Measurements from ENCODE around the gene TANGO6.

GRCh38 chr16:68997564-68997963, 154.2 kb downstream of the TANGO6 start:
- no peak for TF ChIP-seq ZSCAN29 (IDR thresholded peaks at IDR 0.05)
- no peak for TF ChIP-seq NFXL1 (IDR thresholded peaks at IDR 0.05; ENCODE audit: borderline replicate concordance)
- TF ChIP-seq POLR2A (IDR thresholded peaks at IDR 0.05; ENCODE audit: low read depth, low read length): no peak
- TF ChIP-seq ATF7 (IDR thresholded peaks at IDR 0.05; ENCODE audit: low read depth): no peak
- no peak for TF ChIP-seq CTCF (IDR thresholded peaks at IDR 0.05 in 2 of 3, conservative IDR thresholded peaks at IDR 0.05 in 1 of 3; ENCODE audit: control insufficient read depth in 2 of 3, extremely low read depth in 1 of 3, insufficient read depth in 1 of 3, low read depth in 3 of 3, low read length in 3 of 3)
- no peak for TF ChIP-seq NFIC (IDR thresholded peaks at IDR 0.05; ENCODE audit: low read depth, low read length)
- TF ChIP-seq ZBTB40 (IDR thresholded peaks at IDR 0.05; ENCODE audit: borderline replicate concordance): no peak
- no peak for TF ChIP-seq USF1 (IDR thresholded peaks at IDR 0.05; ENCODE audit: borderline replicate concordance, extremely low read length, insufficient read depth, low read depth, low read length)
- no peak for TF ChIP-seq REST (IDR thresholded peaks at IDR 0.05; ENCODE audit: low read depth, low read length)
- TF ChIP-seq SIX5 (IDR thresholded peaks at IDR 0.05; ENCODE audit: low read depth, low read length, severe bottlenecking): no peak
- no peak for TF ChIP-seq RFX5 (IDR thresholded peaks at IDR 0.05; ENCODE audit: low read depth, low read length)
- TF ChIP-seq YY1 (IDR thresholded peaks at IDR 0.05; ENCODE audit: low read depth, low read length): no peak
- no peak for TF ChIP-seq RAD21 (IDR thresholded peaks at IDR 0.05; ENCODE audit: insufficient read depth, low read depth, low read length)
- no peak for TF ChIP-seq CEBPB (IDR thresholded peaks at IDR 0.05; ENCODE audit: borderline replicate concordance in 1 of 2, low read depth in 2 of 2, low read length in 2 of 2)
